KBM-7 (cell line): ENCODE measurements around the gene RBFOX1.
"Not testable (repeated sequence)": the region's sequence is repeated elsewhere in the genome, so short reads cannot be mapped to it uniquely, and the experiment has no call there.

Experiments used
- DNase-seq: peaks from one replicate; pipeline ENCODE4 v3.0.0-alpha.2; 2015
- in situ Hi-C: fragments of 300-500 bp; cut with MboI; formaldehyde crosslinking; loops from 2 replicates; pipeline ENCODE4 v1.14.3; 2020; ENCODE audit warnings: low sequenced_read_pairs, low pct_unique_long_range_greater_than_20kb, mixed read lengths

The RBFOX1 gene

DNA sequence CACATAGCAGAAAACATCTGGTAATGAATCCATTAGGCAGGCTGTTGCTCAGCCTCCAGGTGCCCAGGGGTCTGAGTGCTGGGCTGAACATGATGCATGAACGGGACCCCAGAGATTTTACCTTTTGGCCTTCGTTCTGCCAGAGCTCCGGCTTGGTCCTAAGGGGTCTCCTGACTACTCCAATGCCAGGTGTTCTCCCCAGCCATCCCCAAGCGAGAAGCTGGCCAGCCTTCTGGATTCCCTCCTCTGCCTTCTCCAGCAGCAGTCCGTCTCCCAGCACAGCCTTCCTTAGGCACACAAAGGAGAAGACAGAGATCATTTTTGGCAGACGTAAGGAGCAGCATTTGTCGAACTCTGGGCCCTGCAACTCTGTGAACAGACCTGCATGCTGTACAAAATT, 109.4 kb downstream of the RBFOX1 start:
- in situ Hi-C loops = no loop called here
- no peak for DNase-seq

- no peak for DNase-seq
- in situ Hi-C loops = no loop called here
Measured at GRCh38 chr16:7443142-7443541, 110.5 kb downstream of the RBFOX1 start.

DNA sequence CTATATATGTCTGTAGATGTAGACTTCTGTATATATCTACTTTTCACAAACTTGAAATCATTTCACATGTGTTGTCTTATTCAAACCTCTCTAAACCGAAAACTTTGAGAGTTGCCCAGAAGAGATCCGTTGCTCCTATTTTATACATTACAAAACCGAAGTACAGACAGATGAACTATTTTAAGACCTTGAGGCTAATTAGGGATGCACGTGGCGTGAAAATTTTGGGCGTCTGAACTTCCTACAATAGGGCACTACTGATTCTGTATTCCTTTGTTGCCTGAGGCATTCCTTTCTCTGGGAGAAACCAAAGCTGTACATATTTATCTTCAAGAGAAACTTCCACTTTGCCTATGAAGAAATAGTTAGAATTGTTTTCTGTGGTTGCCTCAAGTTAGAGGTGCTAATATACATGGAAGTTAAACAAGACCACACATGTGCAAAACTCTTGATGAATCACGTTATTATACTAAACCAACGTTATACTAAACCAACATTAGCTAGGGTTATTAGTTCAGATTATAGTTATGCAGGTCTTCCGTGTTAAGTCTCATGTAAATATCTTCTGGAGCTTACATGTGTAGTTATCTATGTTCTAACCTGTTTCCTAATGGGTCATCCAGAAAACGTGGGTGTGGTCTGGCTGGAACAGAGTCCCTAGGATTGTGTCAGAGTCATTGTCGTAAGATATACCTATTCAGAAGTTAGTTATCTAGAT, 111.2 kb downstream of the RBFOX1 start:
- DNase-seq = no peak
- in situ Hi-C loops = no loop called here

- in situ Hi-C loops = no loop called here
Measured at GRCh38 chr16:7449306-7449705, 116.7 kb downstream of the RBFOX1 start.

GRCh38 chr16:7449808-7450207, 117.2 kb downstream of the RBFOX1 start:
- in situ Hi-C loops = no loop called here
- DNase-seq = no peak

More at GRCh38 chr16:7449306-7449705, 116.7 kb downstream of the RBFOX1 start:
- no peak for DNase-seq

GRCh38 chr16:7450440-7450839, 117.8 kb downstream of the RBFOX1 start:
- DNase-seq = no peak
- in situ Hi-C loops = no loop called here

DNA sequence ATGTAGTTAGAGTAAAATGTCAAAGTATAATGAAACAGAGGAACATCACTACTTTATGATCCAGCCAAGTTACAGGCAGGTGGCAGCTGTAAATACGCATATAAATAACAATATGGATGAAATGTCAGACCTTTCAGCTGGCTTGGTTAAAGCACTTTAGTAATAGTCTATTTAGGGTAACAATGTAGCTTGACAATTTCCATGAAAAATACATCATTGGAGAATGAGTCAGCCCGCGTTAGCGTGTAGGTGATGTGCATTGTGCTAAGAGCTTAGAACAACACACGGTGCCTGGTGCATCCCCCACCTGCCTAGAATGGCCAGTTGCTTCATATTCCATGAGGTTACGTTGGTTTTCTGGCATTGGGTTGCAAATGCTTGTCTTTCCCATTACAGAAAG, 119.4 kb downstream of the RBFOX1 start:
- in situ Hi-C loops = no loop called here

GRCh38 chr16:7456211-7456610, 123.6 kb downstream of the RBFOX1 start:
- in situ Hi-C loops = no loop called here
- DNase-seq = no peak

More for the DNA sequence above, 119.4 kb downstream of the RBFOX1 start:
- no peak for DNase-seq

DNA sequence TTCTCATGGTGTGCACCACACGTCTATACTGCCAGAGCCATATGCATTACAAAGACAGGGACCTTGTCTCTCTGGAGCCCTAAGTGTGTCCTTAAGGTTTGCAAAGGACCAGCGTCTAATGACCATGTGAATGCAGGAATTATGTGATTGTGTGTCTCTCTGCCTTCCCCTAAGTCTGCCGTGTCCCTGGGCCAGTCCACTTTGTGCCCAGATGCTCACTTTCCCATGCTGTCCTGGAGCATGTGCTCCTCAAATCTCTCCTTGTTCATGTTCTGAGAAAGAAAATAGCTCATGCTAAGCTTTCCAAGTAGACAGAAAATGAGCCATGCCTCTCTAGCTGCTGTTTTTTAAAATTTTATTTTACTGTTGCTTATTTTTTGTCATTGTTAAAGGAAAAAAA, 125.5 kb downstream of the RBFOX1 start:
- in situ Hi-C loops = no loop called here
- no peak for DNase-seq

- DNase-seq = no peak
- in situ Hi-C loops = no loop called here
Measured at GRCh38 chr16:7470344-7470743, 137.7 kb downstream of the RBFOX1 start.

DNA sequence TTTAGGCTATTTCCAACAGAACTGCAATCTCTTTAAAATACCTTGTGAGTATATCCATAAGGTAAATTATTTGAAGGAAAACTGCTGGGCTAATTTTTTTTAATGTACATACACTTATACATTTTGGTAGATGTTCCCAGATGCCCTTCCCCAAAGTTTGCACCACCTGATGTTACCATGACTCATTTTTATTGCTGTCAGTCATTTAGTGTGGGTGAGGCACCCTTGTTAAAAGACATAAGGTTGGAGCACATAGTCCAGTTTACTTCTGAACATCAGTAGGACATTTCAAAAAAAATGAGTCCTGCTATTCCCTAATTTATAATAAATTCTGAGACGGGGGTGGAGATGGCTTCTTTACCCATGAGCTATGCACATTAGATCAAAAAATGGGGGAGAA, 138.6 kb downstream of the RBFOX1 start:
- no peak for DNase-seq
- in situ Hi-C loops = no loop called here

GRCh38 chr16:7482032-7482431, 149.4 kb downstream of the RBFOX1 start:
- in situ Hi-C loops = no loop called here
- DNase-seq = no peak

DNA sequence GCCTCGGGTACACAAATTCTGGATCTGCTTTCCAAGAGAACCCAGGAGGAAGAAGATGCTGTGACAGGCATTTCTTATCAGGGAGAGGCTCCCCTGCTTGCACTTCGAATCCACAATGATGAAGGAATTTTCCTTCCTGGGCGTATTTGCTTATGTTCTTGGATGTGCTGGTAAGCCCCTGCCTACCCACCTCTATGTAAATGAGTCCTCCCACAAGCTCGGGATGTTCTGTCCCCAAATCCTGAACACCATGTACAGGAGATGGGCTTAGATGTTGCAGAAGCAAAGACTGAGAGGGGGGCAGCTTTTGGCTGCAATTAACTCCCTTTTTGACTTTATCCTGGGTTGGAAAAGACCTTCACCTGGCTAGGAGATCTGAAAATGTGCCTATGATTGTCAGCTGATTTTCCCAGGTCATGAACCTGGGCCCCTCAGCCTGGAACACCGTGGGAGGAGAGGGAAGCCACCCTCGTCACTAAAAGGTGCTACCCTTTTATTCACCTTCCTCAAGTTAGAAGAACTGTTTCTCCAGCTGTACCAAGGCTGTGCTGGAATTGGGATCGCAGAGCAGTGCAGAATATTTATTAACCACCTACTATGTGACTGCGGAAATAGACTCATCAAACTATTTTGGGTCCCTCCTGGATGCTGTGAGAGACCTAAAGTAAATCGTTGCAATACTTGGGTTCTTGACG, 150.1 kb downstream of the RBFOX1 start:
- in situ Hi-C loops = no loop called here

DNA sequence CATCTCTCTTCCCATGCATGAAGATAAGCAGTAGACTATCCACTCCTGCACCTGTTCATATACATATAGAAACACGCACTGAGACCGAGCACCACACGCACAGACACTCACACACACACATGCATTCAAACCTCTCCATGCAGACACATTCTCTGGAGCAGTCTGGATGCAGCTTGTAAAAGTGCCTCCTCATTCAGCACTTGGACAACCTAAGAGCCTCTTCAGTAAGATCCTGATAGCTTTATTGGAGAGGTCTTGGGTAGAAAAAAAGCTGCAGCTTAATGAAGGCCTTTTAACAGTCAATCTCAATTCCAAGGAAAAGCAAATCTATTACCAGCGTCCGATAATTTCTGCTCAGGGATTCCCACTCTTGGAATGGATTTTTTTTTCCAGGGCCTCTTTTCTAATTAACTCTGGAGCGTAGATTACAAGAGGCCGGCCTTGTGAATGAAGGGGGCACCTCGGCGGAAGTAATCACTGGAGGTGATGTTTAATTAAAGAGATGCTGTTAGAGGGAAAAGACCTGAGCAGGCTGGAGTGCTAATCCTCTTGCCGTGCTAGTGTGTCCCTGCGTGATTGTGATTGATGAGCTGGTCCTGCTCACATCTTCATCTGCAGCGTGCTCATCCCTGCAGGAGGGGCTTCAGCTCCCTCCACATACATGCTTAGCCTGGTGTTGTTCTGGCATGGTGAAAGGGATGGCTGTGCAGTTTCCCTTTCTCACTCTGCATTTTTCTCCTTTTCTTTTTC, 155.1 kb downstream of the RBFOX1 start:
- in situ Hi-C loops = no loop called here
- no peak for DNase-seq

More for the DNA sequence above, 150.1 kb downstream of the RBFOX1 start:
- DNase-seq = no peak

DNA sequence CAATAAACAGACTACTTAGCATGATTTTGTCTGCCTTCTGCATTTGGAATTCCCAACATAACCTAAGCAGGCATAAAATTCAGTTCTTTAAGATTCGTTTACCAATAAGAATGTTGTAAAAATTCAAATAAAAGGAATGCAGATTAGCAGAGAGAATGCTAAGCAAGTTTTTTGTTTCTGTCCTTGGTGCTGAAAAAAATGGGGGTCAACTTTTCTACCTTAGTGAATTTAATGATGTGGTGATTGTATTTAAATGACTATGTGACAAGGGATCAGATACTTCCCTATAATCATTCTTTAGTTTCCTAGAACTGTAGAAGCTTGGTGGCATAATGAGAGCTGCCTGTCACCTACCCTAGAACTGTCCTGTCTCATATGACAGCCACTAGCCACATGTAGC, 159.5 kb downstream of the RBFOX1 start:
- in situ Hi-C loops = no loop called here

DNA sequence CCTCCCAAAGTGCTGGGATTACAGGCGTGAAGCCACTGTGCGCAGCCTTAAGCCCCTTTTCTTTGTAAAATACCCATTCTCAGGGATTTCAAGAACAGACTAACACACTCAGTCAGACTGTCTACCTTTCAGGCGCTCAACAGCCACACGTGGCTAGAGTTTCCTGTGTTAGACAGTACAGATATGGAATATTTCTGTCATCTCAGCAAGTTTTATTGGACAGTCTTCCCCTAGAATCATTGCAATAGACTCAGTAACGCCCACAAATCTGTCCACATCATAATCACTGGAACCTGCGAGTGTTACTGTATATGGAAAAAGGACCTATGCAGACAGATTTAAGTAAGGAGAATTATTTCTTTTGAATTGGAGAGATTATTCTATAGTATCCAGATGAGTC, 160.5 kb downstream of the RBFOX1 start:
- no peak for DNase-seq
- in situ Hi-C loops = no loop called here

More for the DNA sequence above, 159.5 kb downstream of the RBFOX1 start:
- peak; percentile 2 for DNase-seq

DNA sequence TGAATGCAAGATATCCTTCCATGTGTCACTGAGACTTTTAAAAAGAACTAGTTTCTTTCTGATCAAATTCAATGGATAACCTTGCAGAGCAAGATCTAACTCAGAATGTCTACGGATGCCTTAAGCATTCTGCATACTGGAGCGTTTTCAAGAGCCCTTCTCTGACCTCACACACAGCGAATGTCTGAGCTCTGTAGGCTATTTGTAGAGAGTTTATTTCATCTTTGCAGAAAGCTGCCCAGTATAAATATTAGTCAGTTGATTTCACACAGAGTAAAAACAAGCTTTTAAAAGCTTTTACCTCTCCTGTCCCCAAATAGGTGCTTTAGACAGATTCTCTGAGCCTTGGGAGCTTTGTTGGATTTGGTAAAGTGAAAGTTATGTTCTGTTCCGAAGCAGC, 165.0 kb downstream of the RBFOX1 start:
- DNase-seq = no peak
- in situ Hi-C loops = no loop called here

DNA sequence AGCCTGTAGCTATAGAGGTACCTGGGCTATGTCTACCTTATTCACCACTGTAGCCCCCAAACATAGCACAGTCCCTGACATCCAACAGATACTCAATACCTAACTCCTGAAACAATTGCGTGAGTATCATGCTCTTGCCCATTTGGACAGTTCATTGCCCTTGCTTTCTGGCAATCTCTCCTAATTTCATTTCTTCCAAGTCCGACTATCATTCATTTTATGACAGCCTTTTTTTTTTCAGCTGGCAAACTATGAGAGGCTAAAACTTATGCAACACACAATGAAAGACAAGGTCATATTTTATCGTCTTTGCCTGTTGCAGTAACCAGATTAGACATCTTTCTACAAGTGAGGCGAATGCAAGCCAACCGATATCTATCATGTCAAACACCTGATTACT, 169.2 kb downstream of the RBFOX1 start:
- no peak for DNase-seq

GRCh38 chr16:7502591-7503157, 170.0 kb downstream of the RBFOX1 start:
- DNase-seq, in situ Hi-C loops: not testable (repeated sequence)

More for the DNA sequence above, 169.2 kb downstream of the RBFOX1 start:
- in situ Hi-C loops = no loop called here

GRCh38 chr16:7503666-7504065, 171.0 kb downstream of the RBFOX1 start:
- DNase-seq = no peak
- in situ Hi-C loops = no loop called here
